ENCODE measurements around the gene ANKRD9. TPM values are rescaled to one million over a fixed set of nuclear protein-coding genes. Genes with fewer than 3 reads are reported as not detected.
A peak's percentile ranks its signal among the peaks of the same experiment; 100 is the strongest.

ANKRD9 gene
- total and polyA plus RNA-seq, 2 of the 13 experiments (the other 11 are each of a cell fraction or from before 2014, with no cell fraction given) = 10.0 to 15.0 TPM

DNA sequence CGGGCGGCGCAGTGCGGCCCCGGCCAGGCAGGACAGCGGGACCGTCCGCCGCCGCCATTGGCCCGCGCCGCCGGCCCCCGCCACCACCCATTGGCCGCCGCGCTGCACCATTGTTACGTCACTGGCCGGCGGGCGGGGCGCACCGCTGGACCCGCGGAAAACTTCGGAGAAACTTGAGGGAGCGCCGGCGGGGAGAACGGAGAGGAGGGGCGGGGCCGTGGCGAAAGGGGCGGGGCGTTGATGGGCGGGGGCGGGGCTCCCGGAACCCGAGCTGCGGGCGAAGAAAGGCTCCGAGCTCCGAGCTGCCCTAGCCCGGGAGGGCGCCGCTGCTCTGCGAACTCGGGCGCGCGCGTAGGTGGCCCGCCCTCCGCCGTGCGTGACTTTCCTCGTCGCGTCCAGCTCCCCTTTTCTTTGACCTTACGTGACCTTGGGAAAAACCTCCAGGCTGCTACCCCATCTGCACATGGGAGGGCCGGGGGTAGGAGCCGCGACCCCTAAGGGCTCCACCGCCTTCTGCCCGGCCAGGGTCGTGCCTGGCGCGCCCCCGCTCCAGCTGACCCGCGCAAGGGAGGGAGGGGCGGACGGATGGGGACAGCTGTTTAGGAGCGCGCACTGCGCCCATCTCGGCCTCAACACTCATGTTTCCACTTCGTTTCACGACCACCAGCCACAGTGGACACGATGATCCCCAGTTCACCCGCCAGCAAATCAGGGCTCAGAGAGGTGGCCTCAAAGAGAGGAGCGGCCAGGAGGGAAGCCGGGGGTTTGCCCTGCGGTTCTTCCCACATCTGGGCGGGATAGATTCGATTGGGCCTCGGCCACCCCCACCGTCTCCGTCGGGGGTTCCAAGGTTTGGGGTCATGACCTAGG, at the start of gene ANKRD9 (continued):
- TF ChIP-seq HNF1A (IDR thresholded peaks at IDR 0.05; ENCODE audit: low read depth) (no peak), HNF1A (CRISPR knock-in tag; IDR thresholded peaks at IDR 0.05; ENCODE audit: borderline replicate concordance) (no peak), KLF12 (CRISPR knock-in tag; IDR thresholded peaks at IDR 0.05; ENCODE audit: borderline replicate concordance) (peak; percentile 38; the same call in 1 of the 2 replicates), HMGA1 (CRISPR knock-in tag; conservative IDR thresholded peaks at IDR 0.05) (no peak), FOXK1 (CRISPR knock-in tag; IDR thresholded peaks at IDR 0.05; ENCODE audit: borderline replicate concordance, low read depth) (no peak), DDIT3 (CRISPR knock-in tag; IDR thresholded peaks at IDR 0.05) (no peak), ZNF326 (CRISPR knock-in tag; IDR thresholded peaks at IDR 0.05; ENCODE audit: borderline replicate concordance) (no peak), HOXD1 (CRISPR knock-in tag; IDR thresholded peaks at IDR 0.05) (no peak), JUNB (CRISPR knock-in tag; IDR thresholded peaks at IDR 0.05; ENCODE audit: borderline replicate concordance) (no peak), CEBPZ (IDR thresholded peaks at IDR 0.05; ENCODE audit: low read length) (no peak), E2F2 (CRISPR knock-in tag; IDR thresholded peaks at IDR 0.05; ENCODE audit: borderline replicate concordance) (no peak)
- TF ChIP-seq, protein P1, sequence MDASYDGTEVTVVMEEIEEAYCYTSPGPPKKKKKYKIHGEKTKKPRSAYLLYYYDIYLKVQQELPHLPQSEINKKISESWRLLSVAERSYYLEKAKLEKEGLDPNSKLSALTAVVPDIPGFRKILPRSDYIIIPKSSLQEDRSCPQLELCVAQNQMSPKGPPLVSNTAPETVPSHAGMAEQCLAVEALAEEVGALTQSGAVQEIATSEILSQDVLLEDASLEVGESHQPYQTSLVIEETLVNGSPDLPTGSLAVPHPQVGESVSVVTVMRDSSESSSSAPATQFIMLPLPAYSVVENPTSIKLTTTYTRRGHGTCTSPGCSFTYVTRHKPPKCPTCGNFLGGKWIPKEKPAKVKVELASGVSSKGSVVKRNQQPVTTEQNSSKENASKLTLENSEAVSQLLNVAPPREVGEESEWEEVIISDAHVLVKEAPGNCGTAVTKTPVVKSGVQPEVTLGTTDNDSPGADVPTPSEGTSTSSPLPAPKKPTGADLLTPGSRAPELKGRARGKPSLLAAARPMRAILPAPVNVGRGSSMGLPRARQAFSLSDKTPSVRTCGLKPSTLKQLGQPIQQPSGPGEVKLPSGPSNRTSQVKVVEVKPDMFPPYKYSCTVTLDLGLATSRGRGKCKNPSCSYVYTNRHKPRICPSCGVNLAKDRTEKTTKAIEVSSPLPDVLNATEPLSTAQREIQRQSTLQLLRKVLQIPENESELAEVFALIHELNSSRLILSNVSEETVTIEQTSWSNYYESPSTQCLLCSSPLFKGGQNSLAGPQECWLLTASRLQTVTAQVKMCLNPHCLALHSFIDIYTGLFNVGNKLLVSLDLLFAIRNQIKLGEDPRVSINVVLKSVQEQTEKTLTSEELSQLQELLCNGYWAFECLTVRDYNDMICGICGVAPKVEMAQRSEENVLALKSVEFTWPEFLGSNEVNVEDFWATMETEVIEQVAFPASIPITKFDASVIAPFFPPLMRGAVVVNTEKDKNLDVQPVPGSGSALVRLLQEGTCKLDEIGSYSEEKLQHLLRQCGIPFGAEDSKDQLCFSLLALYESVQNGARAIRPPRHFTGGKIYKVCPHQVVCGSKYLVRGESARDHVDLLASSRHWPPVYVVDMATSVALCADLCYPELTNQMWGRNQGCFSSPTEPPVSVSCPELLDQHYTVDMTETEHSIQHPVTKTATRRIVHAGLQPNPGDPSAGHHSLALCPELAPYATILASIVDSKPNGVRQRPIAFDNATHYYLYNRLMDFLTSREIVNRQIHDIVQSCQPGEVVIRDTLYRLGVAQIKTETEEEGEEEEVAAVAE (CRISPR knock-in tag; IDR thresholded peaks at IDR 0.05; ENCODE audit: borderline replicate concordance) = 0 out of 2 replicates have a peak, but pooled peaks have one; percentile 14
- TF ChIP-seq, protein P2, sequence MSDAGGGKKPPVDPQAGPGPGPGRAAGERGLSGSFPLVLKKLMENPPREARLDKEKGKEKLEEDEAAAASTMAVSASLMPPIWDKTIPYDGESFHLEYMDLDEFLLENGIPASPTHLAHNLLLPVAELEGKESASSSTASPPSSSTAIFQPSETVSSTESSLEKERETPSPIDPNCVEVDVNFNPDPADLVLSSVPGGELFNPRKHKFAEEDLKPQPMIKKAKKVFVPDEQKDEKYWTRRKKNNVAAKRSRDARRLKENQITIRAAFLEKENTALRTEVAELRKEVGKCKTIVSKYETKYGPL (CRISPR knock-in tag; IDR thresholded peaks at IDR 0.05) = no peak
